Osteoblast (primary cell): ENCODE measurements around the gene CCM2. TPM values are rescaled to one million over a fixed set of nuclear protein-coding genes. Genes with fewer than 3 reads are reported as not detected.

ENCODE experiments used
- DNase-seq: peaks from one replicate; pipeline ENCODE4 v3.0.0; 2011; ENCODE audit warnings: low spot score, mixed read lengths; ENCODE audit not compliant: insufficient read length; ENCODE audit errors: missing footprints
- H2AFZ ChIP-seq: 2 replicates; pipeline ENCODE4 v1.6.0; 2011; ENCODE audit warnings: mild to moderate bottlenecking, low read length
- H3K27ac ChIP-seq: 2 replicates; pipeline ENCODE4 v1.5.1; 2011; ENCODE audit warnings: mild to moderate bottlenecking, low read depth, low read length, moderate library complexity
- H3K27me3 ChIP-seq: 2 replicates; pipeline ENCODE4 v1.6.0; 2012; ENCODE audit warnings: mild to moderate bottlenecking, control low read depth, inconsistent platforms, low read length, moderate library complexity; ENCODE audit not compliant: insufficient read depth
- H3K36me3 ChIP-seq: 2 replicates; pipeline ENCODE4 v1.5.1; 2011; ENCODE audit warnings: mild to moderate bottlenecking, low read length, control low read depth, moderate library complexity; ENCODE audit not compliant: insufficient read depth
- H3K4me1 ChIP-seq: 2 replicates; pipeline ENCODE4 v1.5.1; 2011; ENCODE audit warnings: mild to moderate bottlenecking, low read length, control low read depth, moderate library complexity; ENCODE audit not compliant: insufficient read depth
- H3K4me2 ChIP-seq: 2 replicates; pipeline ENCODE4 v1.6.0; 2011; ENCODE audit warnings: mild to moderate bottlenecking, low read length; ENCODE audit not compliant: insufficient read depth
- H3K4me3 ChIP-seq: fragments of 200-600 bp; sonication (generic); 3 replicates; pipeline ENCODE4 v1.5.1; 2012; ENCODE audit warnings: mild to moderate bottlenecking, low read length, inconsistent platforms; ENCODE audit not compliant: insufficient read depth
- H3K79me2 ChIP-seq: 2 replicates; pipeline ENCODE4 v1.6.0; 2012; ENCODE audit warnings: mild to moderate bottlenecking, low read length, control low read depth, inconsistent platforms; ENCODE audit not compliant: insufficient read depth
- H3K9me3 ChIP-seq: 2 replicates; pipeline ENCODE4 v1.5.1; 2011; ENCODE audit warnings: low read depth, low read length, control low read depth
- H4K20me1 ChIP-seq: 2 replicates; pipeline ENCODE4 v1.6.0; 2012; ENCODE audit warnings: mild to moderate bottlenecking, low read length, control low read depth; ENCODE audit not compliant: insufficient read depth
- total RNA-seq: library from RNA; depleted of rRNA; stranded (reverse); fragments of >200 nt; gene quantifications from 2 replicates; pipeline ENCODE4 v1.2.3, GENCODE V29; 2012
- TF ChIP-seq, protein P1 (sequence below): IDR thresholded peaks from 2 replicates; pipeline ENCODE4 v1.5.1; 2011; ENCODE audit warnings: mild to moderate bottlenecking, low read depth, low read length, moderate library complexity; ENCODE audit errors: extremely low read depth

Gene CCM2
- total RNA-seq, 1 donor, result 42.3 TPM

DNA sequence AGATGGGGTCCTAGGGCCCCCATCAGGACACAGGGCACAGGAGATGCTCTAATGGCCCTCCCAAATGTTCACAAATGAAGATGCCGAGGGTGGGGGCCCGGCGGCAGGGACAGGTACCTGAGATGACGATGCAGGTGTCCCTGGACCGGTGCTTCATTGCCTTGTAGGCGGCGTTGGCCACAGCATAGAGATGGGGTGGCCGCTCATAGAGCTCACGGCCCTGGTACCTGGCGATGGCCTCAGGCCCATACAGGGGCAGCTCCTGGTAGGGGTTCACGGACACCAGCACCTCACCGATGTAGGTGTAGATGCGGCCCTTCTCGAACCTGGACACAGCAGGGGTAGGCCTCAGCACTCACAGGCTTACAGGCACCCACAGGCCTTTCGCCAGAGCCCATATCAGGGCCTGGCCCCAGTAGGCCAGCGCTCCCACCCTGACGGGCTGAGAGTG lies 23.2 kb upstream of the CCM2 start:
- H3K4me1 ChIP-seq, result peaks cover 17% of the 10 kb centered on the region
- no peak for DNase-seq
- no peaks in the 10 kb centered on the region for H3K9me3 ChIP-seq
- no peaks in the 10 kb centered on the region for H3K27me3 ChIP-seq
- no peak overlapping the region for H2AFZ ChIP-seq
- no peak overlapping the region for H3K27ac ChIP-seq
- H3K4me2 ChIP-seq, result no peak overlapping the region
- H4K20me1 ChIP-seq, result no peaks in the 10 kb centered on the region
- H3K36me3 ChIP-seq, result peaks cover 5% of the 10 kb centered on the region
- no peak overlapping the region for H3K4me3 ChIP-seq
- no peaks in the 10 kb centered on the region for H3K79me2 ChIP-seq
- TF ChIP-seq, protein P1, sequence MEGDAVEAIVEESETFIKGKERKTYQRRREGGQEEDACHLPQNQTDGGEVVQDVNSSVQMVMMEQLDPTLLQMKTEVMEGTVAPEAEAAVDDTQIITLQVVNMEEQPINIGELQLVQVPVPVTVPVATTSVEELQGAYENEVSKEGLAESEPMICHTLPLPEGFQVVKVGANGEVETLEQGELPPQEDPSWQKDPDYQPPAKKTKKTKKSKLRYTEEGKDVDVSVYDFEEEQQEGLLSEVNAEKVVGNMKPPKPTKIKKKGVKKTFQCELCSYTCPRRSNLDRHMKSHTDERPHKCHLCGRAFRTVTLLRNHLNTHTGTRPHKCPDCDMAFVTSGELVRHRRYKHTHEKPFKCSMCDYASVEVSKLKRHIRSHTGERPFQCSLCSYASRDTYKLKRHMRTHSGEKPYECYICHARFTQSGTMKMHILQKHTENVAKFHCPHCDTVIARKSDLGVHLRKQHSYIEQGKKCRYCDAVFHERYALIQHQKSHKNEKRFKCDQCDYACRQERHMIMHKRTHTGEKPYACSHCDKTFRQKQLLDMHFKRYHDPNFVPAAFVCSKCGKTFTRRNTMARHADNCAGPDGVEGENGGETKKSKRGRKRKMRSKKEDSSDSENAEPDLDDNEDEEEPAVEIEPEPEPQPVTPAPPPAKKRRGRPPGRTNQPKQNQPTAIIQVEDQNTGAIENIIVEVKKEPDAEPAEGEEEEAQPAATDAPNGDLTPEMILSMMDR, result no peak

DNA sequence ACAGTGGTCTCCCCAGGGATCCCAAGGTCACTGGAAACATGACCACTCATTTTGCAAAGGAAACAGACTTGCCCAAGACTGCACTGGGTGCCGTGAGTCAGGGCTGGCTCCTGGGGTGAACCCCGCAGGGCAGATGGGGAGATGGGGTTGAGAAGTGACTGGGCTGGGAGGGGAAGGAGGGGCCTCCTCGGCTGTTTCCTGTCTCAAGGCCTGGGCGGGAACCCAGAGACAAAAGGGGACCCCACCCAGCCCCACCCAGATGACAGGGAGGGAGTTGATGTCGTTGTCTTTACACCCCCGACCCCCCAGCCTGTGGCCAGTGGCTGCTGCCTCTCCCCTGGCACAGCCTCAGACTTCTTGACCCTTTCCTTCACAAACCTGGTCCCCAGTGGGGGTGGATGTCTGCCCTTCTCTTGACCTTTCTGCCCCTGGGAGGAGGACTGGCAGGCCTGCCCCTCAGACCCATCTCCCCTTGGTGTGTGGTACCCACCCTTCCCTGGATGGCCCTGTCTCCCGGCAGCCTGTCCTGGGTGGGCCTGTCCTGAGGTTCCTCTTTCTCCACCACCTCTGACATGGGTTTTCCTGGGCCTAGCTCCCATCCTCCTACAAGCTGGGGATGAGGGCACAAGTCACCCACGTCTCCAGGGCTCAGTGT lies 22.6 kb upstream of the CCM2 start:
- Histone ChIP-seq H3K36me3 (peaks cover 8% of the 10 kb centered on the region), H3K4me3 (no peak overlapping the region), H3K27me3 (no peaks in the 10 kb centered on the region), H2AFZ (no peak overlapping the region), H3K9me3 (no peaks in the 10 kb centered on the region), H3K4me1 (peaks cover 17% of the 10 kb centered on the region), H3K79me2 (no peaks in the 10 kb centered on the region), H4K20me1 (no peaks in the 10 kb centered on the region), H3K4me2 (no peak overlapping the region), H3K27ac (no peak overlapping the region)
- no peak for DNase-seq
- TF ChIP-seq, protein P1, result no peak

DNA sequence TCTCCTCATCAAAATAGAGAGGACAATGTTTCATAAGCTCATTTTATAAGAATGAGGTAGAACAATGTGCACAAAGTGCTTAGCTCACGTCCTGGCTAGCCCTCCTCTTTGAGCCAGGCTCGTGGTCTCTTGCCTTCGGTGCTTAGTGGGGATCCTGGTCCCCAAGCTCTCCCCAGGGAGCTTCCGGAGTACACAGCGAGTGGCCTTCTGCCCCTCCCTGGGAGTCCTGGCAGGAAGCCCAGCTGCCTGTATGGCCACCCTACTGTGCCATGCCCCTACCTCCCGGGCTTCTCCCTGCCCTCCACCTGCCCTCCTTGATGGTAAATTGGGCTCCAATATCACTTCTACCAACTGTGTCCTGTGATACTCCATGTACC lies 22.1 kb upstream of the CCM2 start:
- TF ChIP-seq, protein P1, result no peak
- peaks cover 17% of the 10 kb centered on the region for H3K4me1 ChIP-seq
- H3K36me3 ChIP-seq, result peaks cover 14% of the 10 kb centered on the region
- H3K27me3 ChIP-seq, result no peaks in the 10 kb centered on the region
- no peaks in the 10 kb centered on the region for H4K20me1 ChIP-seq
- H3K4me3 ChIP-seq, result no peak overlapping the region
- no peaks in the 10 kb centered on the region for H3K79me2 ChIP-seq
- no peaks in the 10 kb centered on the region for H3K9me3 ChIP-seq
- H3K4me2 ChIP-seq, result no peak overlapping the region
- H3K27ac ChIP-seq, result no peak overlapping the region
- H2AFZ ChIP-seq, result no peak overlapping the region
- no peak for DNase-seq

DNA sequence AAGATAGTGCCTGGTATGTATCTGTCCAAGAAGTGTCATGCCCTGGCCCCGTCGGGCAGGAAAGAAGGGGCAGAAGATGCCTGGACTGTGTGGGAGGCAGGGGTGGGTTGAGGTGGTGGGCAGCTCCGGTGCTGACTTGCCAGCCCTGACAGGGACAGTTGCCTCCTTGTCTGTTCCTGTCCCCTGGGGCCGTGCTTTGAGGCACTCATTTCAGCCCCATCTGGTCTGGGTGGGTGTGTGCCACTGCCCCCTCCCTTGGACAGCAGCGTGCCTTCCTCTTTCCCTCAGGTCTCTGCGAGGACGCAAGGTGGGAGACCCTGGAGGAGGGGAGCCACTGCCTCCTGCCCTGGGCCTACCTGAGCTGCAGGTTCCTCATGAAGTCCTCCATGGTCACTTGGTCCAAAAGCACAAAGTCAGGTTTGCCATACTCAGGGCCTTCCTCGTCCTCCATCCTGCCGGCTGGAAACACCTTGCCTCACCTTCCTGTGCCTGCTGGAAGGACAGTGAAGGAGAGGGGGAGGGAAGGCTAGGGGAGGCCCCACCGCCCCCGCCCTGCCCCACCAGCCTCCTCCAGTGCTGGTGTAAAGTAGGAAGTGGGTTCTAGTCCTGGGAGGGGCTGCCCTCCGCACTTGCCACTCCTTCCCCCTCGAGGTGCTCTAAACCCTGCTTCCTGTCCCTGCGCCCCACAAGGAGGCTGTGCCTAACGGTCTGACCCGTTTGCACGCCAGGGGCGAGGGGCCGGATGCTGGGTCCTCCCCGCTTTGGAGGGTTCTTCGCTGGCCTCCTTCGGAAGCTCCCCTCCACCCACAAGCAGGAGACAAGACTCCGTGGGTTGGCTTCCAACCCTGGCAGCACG lies 21.3 kb upstream of the CCM2 start, which contains the start of gene MYO1G:
TSS of gene MYO1G (minus strand) at position 505 of the 856 bp plus-strand sequence. CDS start at position 451, 54 bp downstream.
- Histone ChIP-seq H3K79me2 (no peaks in the 10 kb centered on the region), H3K9me3 (no peaks in the 10 kb centered on the region), H4K20me1 (no peaks in the 10 kb centered on the region), H3K4me2 (peak within 1 kb of the TSS; percentile 32), H2AFZ (no peak within 1 kb of the TSS), H3K36me3 (peaks cover 22% of the 10 kb centered on the region), H3K4me1 (peaks cover 17% of the 10 kb centered on the region), H3K27ac (peak within 1 kb of the TSS; percentile 79), H3K4me3 (no peak within 1 kb of the TSS), H3K27me3 (no peaks in the 10 kb centered on the region)
- TF ChIP-seq, protein P1, result no peak
- DNase-seq, result no peak
